Lung microvascular endothelial cell (primary cell): Measurements from ENCODE around the gene ZNF429. TPM values are rescaled to one million over a fixed set of nuclear protein-coding genes. Genes with fewer than 3 reads are reported as not detected.
"Not testable (repeated sequence)": the region's sequence is repeated elsewhere in the genome, so short reads cannot be mapped to it uniquely, and the experiment has no call there.

Source experiments
- DNase-seq, 2 donors: peaks; one replicate each; pipeline versions ENCODE4 v3.0.0 to v3.0.0-alpha.2; 2010; ENCODE audit warnings: low read depth in 2 of 2
- total RNA-seq: library from RNA; depleted of rRNA; stranded (reverse); fragments of >200 nt; gene quantifications from 2 replicates; pipeline ENCODE4 v1.2.1, GENCODE V29; 2014

The ZNF429 gene
- total RNA-seq, 1 donor from 2014 or later: 3.8 TPM

- DNase-seq: no peak
Observed at GRCh38 chr19:21513651-21514050, 8.2 kb downstream of the ZNF429 start.

GRCh38 chr19:21519488-21519887, 14.1 kb downstream of the ZNF429 start:
- peak in 1 of 2 donors; percentile 4 for DNase-seq

GRCh38 chr19:21532904-21533303, 27.5 kb downstream of the ZNF429 start:
- no peak for DNase-seq

- DNase-seq: not testable (repeated sequence)
Observed at GRCh38 chr19:21536741-21537290, 31.4 kb downstream of the ZNF429 start.

- DNase-seq: no peak
Observed at GRCh38 chr19:21559444-21559843, 54.0 kb downstream of the ZNF429 start.

GRCh38 chr19:21564406-21564805, 59.0 kb downstream of the ZNF429 start:
- no peak for DNase-seq

- no peak for DNase-seq
Observed at GRCh38 chr19:21566073-21566472, 60.7 kb downstream of the ZNF429 start.

GRCh38 chr19:21567806-21568205, 62.4 kb downstream of the ZNF429 start:
- DNase-seq: not testable (repeated sequence)

GRCh38 chr19:21568816-21569493, 63.6 kb downstream of the ZNF429 start:
- DNase-seq: peak; percentile 49 to 95

- no peak for DNase-seq
Observed at GRCh38 chr19:21569494-21569865, 64.1 kb downstream of the ZNF429 start.

- DNase-seq: no peak
Observed at GRCh38 chr19:21571316-21571715, 65.9 kb downstream of the ZNF429 start.

- DNase-seq: no peak
Observed at GRCh38 chr19:21574607-21575006, 69.2 kb downstream of the ZNF429 start.

GRCh38 chr19:21576481-21576880, 71.1 kb downstream of the ZNF429 start:
- no peak for DNase-seq

GRCh38 chr19:21580101-21580500, 74.7 kb downstream of the ZNF429 start:
- no peak for DNase-seq

- DNase-seq: no peak
Observed at GRCh38 chr19:21580818-21581217, 75.4 kb downstream of the ZNF429 start.

GRCh38 chr19:21581646-21582240, 76.3 kb downstream of the ZNF429 start:
- no peak for DNase-seq

- DNase-seq: no peak
Observed at GRCh38 chr19:21584537-21584936, 79.1 kb downstream of the ZNF429 start.

- no peak for DNase-seq
Observed at GRCh38 chr19:21585281-21585890, 80.0 kb downstream of the ZNF429 start.

GRCh38 chr19:21586311-21587116, 81.1 kb downstream of the ZNF429 start:
- no peak for DNase-seq

- DNase-seq: no peak
Observed at GRCh38 chr19:21587117-21587461, 81.7 kb downstream of the ZNF429 start.

- no peak for DNase-seq
Observed at GRCh38 chr19:21587549-21587948, 82.1 kb downstream of the ZNF429 start.

GRCh38 chr19:21588065-21588601, 82.7 kb downstream of the ZNF429 start:
- DNase-seq: no peak
